ENCODE measurements around the gene C1QTNF5. TPM values are rescaled to one million over a fixed set of nuclear protein-coding genes. Genes with fewer than 3 reads are reported as not detected.

C1QTNF5 gene
- polyA plus RNA-seq, 1 donor from 2014 or later, result not detected

DNA sequence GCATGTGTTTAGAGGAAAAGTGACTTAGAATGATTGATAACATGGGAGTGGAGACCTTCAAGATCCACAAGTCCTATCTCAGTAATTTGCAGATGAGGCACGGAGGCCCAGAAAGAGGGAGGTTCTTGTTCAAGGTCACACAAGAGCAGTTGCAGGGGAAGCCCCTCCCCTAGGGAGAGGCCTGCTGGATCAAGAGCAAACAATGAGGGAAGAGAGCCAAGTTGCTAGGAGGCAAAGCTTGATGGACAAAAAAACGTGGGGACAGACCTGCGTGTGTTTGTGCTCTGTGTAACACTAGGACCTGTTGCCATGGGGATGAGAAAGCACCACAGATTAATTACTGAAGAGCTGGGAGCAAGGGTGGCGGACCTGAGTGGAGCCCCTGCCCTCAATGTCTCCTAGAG lies 12.2 kb upstream of the C1QTNF5 start:
- no peak overlapping the region for H3K4me3 ChIP-seq (ENCODE audit: low read length)
- no peaks in the 10 kb centered on the region for H3K79me2 ChIP-seq (replicated peaks; ENCODE audit: insufficient read depth, low read length)
- H3K9ac ChIP-seq (ENCODE audit: low read length), result no peak overlapping the region
- H3K9me2 ChIP-seq (ENCODE audit: insufficient read depth, low read length), result no peaks in the 10 kb centered on the region
- H3K4me2 ChIP-seq (ENCODE audit: low read length), result no peak overlapping the region
- peaks cover 4% of the 10 kb centered on the region for H3K27me3 ChIP-seq (ENCODE audit: insufficient read depth, low read depth, low read length)
- H3K36me3 ChIP-seq (ENCODE audit: insufficient read depth, low read length), result no peaks in the 10 kb centered on the region
- H2AFZ ChIP-seq (ENCODE audit: low read depth, low read length), result no peak overlapping the region
- no peaks in the 10 kb centered on the region for H3K9me3 ChIP-seq (ENCODE audit: low read length)
- H3F3A ChIP-seq (ENCODE audit: insufficient read depth, low read length, poor library complexity, severe bottlenecking), result no peaks in the 10 kb centered on the region
- H3K27ac ChIP-seq (ENCODE audit: low read length), result no peak overlapping the region
- H4K20me1 ChIP-seq (ENCODE audit: insufficient read depth), result no peaks in the 10 kb centered on the region
- TF ChIP-seq EZH2 (IDR thresholded peaks at IDR 0.05; ENCODE audit: borderline replicate concordance, insufficient read depth, low read length, poor library complexity, severe bottlenecking), result no peak
- TF ChIP-seq, protein P1, sequence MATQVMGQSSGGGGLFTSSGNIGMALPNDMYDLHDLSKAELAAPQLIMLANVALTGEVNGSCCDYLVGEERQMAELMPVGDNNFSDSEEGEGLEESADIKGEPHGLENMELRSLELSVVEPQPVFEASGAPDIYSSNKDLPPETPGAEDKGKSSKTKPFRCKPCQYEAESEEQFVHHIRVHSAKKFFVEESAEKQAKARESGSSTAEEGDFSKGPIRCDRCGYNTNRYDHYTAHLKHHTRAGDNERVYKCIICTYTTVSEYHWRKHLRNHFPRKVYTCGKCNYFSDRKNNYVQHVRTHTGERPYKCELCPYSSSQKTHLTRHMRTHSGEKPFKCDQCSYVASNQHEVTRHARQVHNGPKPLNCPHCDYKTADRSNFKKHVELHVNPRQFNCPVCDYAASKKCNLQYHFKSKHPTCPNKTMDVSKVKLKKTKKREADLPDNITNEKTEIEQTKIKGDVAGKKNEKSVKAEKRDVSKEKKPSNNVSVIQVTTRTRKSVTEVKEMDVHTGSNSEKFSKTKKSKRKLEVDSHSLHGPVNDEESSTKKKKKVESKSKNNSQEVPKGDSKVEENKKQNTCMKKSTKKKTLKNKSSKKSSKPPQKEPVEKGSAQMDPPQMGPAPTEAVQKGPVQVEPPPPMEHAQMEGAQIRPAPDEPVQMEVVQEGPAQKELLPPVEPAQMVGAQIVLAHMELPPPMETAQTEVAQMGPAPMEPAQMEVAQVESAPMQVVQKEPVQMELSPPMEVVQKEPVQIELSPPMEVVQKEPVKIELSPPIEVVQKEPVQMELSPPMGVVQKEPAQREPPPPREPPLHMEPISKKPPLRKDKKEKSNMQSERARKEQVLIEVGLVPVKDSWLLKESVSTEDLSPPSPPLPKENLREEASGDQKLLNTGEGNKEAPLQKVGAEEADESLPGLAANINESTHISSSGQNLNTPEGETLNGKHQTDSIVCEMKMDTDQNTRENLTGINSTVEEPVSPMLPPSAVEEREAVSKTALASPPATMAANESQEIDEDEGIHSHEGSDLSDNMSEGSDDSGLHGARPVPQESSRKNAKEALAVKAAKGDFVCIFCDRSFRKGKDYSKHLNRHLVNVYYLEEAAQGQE (IDR thresholded peaks at IDR 0.05; ENCODE audit: borderline replicate concordance), result no peak
- TF ChIP-seq POLR2AphosphoS5 (IDR thresholded peaks at IDR 0.05), result no peak
- TF ChIP-seq MXI1 (conservative IDR thresholded peaks at IDR 0.05; ENCODE audit: poor library complexity, severe bottlenecking), result no peak
- no peak for TF ChIP-seq TAF1 (IDR thresholded peaks at IDR 0.05; ENCODE audit: low read depth)
- no peak for TF ChIP-seq SMC3 (conservative IDR thresholded peaks at IDR 0.05; ENCODE audit: poor library complexity)
- TF ChIP-seq EP300 (conservative IDR thresholded peaks at IDR 0.05; ENCODE audit: poor library complexity, severe bottlenecking), result no peak
- no peak for TF ChIP-seq RAD21 (conservative IDR thresholded peaks at IDR 0.05)
- TF ChIP-seq CTCF (IDR thresholded peaks at IDR 0.05; ENCODE audit: poor library complexity, severe bottlenecking), result no peak

DNA sequence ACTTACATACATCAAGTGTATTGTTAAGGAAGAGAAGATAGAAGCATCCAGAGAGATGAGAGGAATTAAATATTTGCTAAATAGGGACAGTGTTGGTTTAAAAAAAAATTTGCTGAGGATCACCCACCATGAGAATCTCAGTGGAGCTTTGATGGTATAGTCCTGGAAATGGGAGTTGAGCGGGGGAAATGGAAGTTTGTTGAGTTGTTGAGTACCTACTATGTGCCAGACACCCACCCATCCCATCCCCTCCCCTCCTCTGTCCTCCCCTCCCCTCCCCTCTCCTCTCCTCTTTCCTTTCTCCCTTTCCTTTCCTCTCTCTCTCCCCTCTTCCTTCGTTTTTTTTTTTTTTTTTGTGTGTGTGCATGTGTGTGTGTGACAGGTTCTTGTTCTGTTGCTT lies 10.5 kb upstream of the C1QTNF5 start:
- no peaks in the 10 kb centered on the region for H3K79me2 ChIP-seq (replicated peaks; ENCODE audit: insufficient read depth, low read length)
- TF ChIP-seq POLR2AphosphoS5 (IDR thresholded peaks at IDR 0.05), result no peak
- TF ChIP-seq SMC3 (conservative IDR thresholded peaks at IDR 0.05; ENCODE audit: poor library complexity), result no peak
- TF ChIP-seq RAD21 (conservative IDR thresholded peaks at IDR 0.05), result no peak
- TF ChIP-seq MXI1 (conservative IDR thresholded peaks at IDR 0.05; ENCODE audit: poor library complexity, severe bottlenecking), result no peak
- TF ChIP-seq EP300 (conservative IDR thresholded peaks at IDR 0.05; ENCODE audit: poor library complexity, severe bottlenecking), result no peak
- TF ChIP-seq EZH2 (IDR thresholded peaks at IDR 0.05; ENCODE audit: borderline replicate concordance, insufficient read depth, low read length, poor library complexity, severe bottlenecking), result no peak
- TF ChIP-seq, protein P1 (IDR thresholded peaks at IDR 0.05; ENCODE audit: borderline replicate concordance), result no peak
- TF ChIP-seq TAF1 (IDR thresholded peaks at IDR 0.05; ENCODE audit: low read depth), result no peak
- no peak for TF ChIP-seq CTCF (IDR thresholded peaks at IDR 0.05; ENCODE audit: poor library complexity, severe bottlenecking)
- no peak overlapping the region for H3K27ac ChIP-seq (ENCODE audit: low read length)

More for the DNA sequence above, 10.5 kb upstream of the C1QTNF5 start:
- H3K36me3 ChIP-seq (ENCODE audit: insufficient read depth, low read length), result no peaks in the 10 kb centered on the region
- no peaks in the 10 kb centered on the region for H3K9me3 ChIP-seq (ENCODE audit: low read length)
- H3K4me2 ChIP-seq (ENCODE audit: low read length), result no peak overlapping the region
- no peaks in the 10 kb centered on the region for H3K9me2 ChIP-seq (ENCODE audit: insufficient read depth, low read length)
- no peaks in the 10 kb centered on the region for H4K20me1 ChIP-seq (ENCODE audit: insufficient read depth)
- H3K9ac ChIP-seq (ENCODE audit: low read length), result no peak overlapping the region
- peaks cover 4% of the 10 kb centered on the region for H3K27me3 ChIP-seq (ENCODE audit: insufficient read depth, low read depth, low read length)
- no peaks in the 10 kb centered on the region for H3F3A ChIP-seq (ENCODE audit: insufficient read depth, low read length, poor library complexity, severe bottlenecking)
- H2AFZ ChIP-seq (ENCODE audit: low read depth, low read length), result no peak overlapping the region
- H3K4me3 ChIP-seq (ENCODE audit: low read length), result no peak overlapping the region
